ENCODE results near the gene ELMO1. TPM values are rescaled to one million over a fixed set of nuclear protein-coding genes. Genes with fewer than 3 reads are reported as not detected.

Gene ELMO1
- total and polyA plus RNA-seq, 4 donors = 6.7 to 51.5 (median 14.8) TPM

GRCh38 chr7:36860681-36861080 lies 588.0 kb downstream of the ELMO1 start:
- no peak for DNase-seq (ENCODE audit: low spot score)
- H3K36me3 ChIP-seq (ENCODE audit: control insufficient read depth in 4 of 4, insufficient read depth in 3 of 4, low read depth in 1 of 4, low read length in 3 of 4) = peaks cover 0 to 38% (median 14%) of the 10 kb centered on the region in 4 donors

DNA sequence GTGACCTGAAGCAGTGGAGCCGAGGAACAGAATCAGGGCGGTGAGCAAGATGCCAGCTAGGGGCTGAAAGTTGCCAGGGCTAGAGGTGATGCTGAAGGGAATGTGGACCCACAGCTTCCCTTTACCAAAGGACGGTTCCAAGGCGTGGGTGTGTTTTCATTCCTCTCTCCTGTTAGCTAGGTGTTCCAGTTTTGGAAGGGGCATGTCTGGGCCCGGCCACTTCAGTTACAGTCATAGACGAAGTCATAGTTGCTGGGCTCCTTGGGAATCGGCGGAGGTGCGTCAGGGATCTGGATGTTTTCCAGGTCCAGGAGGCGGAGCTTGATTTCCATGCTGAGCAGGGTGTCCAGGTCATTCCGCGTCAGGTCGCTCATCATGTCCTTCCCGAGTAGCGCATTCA lies 593.3 kb downstream of the ELMO1 start:
- TF ChIP-seq FOXA2 (IDR thresholded peaks at IDR 0.05) = no peak
- TF ChIP-seq, protein P1, sequence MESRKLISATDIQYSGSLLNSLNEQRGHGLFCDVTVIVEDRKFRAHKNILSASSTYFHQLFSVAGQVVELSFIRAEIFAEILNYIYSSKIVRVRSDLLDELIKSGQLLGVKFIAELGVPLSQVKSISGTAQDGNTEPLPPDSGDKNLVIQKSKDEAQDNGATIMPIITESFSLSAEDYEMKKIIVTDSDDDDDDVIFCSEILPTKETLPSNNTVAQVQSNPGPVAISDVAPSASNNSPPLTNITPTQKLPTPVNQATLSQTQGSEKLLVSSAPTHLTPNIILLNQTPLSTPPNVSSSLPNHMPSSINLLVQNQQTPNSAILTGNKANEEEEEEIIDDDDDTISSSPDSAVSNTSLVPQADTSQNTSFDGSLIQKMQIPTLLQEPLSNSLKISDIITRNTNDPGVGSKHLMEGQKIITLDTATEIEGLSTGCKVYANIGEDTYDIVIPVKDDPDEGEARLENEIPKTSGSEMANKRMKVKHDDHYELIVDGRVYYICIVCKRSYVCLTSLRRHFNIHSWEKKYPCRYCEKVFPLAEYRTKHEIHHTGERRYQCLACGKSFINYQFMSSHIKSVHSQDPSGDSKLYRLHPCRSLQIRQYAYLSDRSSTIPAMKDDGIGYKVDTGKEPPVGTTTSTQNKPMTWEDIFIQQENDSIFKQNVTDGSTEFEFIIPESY (IDR thresholded peaks at IDR 0.05) = no peak
- no peak for TF ChIP-seq TAF1 (conservative IDR thresholded peaks at IDR 0.05)
- no peak for TF ChIP-seq RAD21 (IDR thresholded peaks at IDR 0.05)
- no peak for TF ChIP-seq JUND (IDR thresholded peaks at IDR 0.05)
- TF ChIP-seq FOXA1 (IDR thresholded peaks at IDR 0.05) = no peak

More at GRCh38 chr7:36860681-36861080, 588.0 kb downstream of the ELMO1 start:
- Histone ChIP-seq H3K9me3 (ENCODE audit: control insufficient read depth in 4 of 4, low read length in 3 of 4) (no peaks in the 10 kb centered on the region), H3K4me1 (ENCODE audit: control insufficient read depth in 4 of 4, insufficient read depth in 4 of 4, low read length in 3 of 4) (no peaks in the 10 kb centered on the region), H3K27ac (ENCODE audit: low read depth in 1 of 2, low read length in 2 of 2) (no peak overlapping the region), H3K4me3 (ENCODE audit: low read depth in 1 of 3, low read length in 3 of 3) (no peak overlapping the region), H3K27me3 (ENCODE audit: control insufficient read depth in 4 of 4, insufficient read depth in 4 of 4, low read length in 3 of 4) (no peaks in the 10 kb centered on the region), H3K9ac (ENCODE audit: low read depth in 1 of 2, low read length in 2 of 2) (no peak overlapping the region)
- no peak for TF ChIP-seq REST (IDR thresholded peaks at IDR 0.05)
- no peak for TF ChIP-seq FOXA1 (IDR thresholded peaks at IDR 0.05)
- TF ChIP-seq TAF1 (conservative IDR thresholded peaks at IDR 0.05) = no peak
- TF ChIP-seq RXRA (IDR thresholded peaks at IDR 0.05) = no peak
- TF ChIP-seq FOXA2 (IDR thresholded peaks at IDR 0.05) = no peak
- TF ChIP-seq EGR1 (IDR thresholded peaks at IDR 0.05; ENCODE audit: low read depth in 2 of 2) = no peak
- no peak for TF ChIP-seq HNF4G (IDR thresholded peaks at IDR 0.05)
- no peak for TF ChIP-seq GABPA (IDR thresholded peaks at IDR 0.05 in 1 of 2, conservative IDR thresholded peaks at IDR 0.05 in 1 of 2)
- TF ChIP-seq NR2F2 (IDR thresholded peaks at IDR 0.05) = no peak
- no peak for TF ChIP-seq RAD21 (IDR thresholded peaks at IDR 0.05)
- TF ChIP-seq, protein P2, sequence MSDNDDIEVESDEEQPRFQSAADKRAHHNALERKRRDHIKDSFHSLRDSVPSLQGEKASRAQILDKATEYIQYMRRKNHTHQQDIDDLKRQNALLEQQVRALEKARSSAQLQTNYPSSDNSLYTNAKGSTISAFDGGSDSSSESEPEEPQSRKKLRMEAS (IDR thresholded peaks at IDR 0.05) = no peak
- TF ChIP-seq, protein P1 (IDR thresholded peaks at IDR 0.05) = no peak
- WGBS = 97% methylated on average over 2 of the region's 2 CpGs

More for the DNA sequence above, 593.3 kb downstream of the ELMO1 start:
- H3K9ac ChIP-seq (ENCODE audit: low read depth in 1 of 2, low read length in 2 of 2) = no peak overlapping the region
- DNase-seq (ENCODE audit: low spot score) = no peak
- no peak overlapping the region for H3K27ac ChIP-seq (ENCODE audit: low read depth in 1 of 2, low read length in 2 of 2)
- no peaks in the 10 kb centered on the region for H3K9me3 ChIP-seq (ENCODE audit: control insufficient read depth in 4 of 4, low read length in 3 of 4)
- H3K4me3 ChIP-seq (ENCODE audit: low read depth in 1 of 3, low read length in 3 of 3) = no peak overlapping the region
- H3K36me3 ChIP-seq (ENCODE audit: control insufficient read depth in 4 of 4, insufficient read depth in 3 of 4, low read depth in 1 of 4, low read length in 3 of 4) = peaks cover 3 to 38% (median 20%) of the 10 kb centered on the region in 4 donors
- no peaks in the 10 kb centered on the region for H3K4me1 ChIP-seq (ENCODE audit: control insufficient read depth in 4 of 4, insufficient read depth in 4 of 4, low read length in 3 of 4)
- WGBS = 97% methylated on average over 15 of the region's 15 CpGs
- H3K27me3 ChIP-seq (ENCODE audit: control insufficient read depth in 4 of 4, insufficient read depth in 4 of 4, low read length in 3 of 4) = no peaks in the 10 kb centered on the region

All from liver (tissue), 9 donors.